SK-N-MC (cell line): ENCODE data around the gene ELMO1.

ENCODE experiments used
- DNase-seq: peaks from one replicate; pipeline ENCODE4 v3.0.0-alpha.2; 2011; ENCODE audit warnings: low read depth, low spot score
- H3K27ac ChIP-seq: fragments of 200-600 bp; sonication (generic); 2 replicates; pipeline ENCODE4 v1.5.1; 2016; ENCODE audit warnings: mixed run types
- H3K36me3 ChIP-seq: fragments of 200-600 bp; sonication (generic); 2 replicates; pipeline ENCODE4 v1.6.1; 2017; ENCODE audit warnings: antibody characterized with exemption, low read length, mixed read lengths; ENCODE audit not compliant: insufficient read depth
- H3K4me3 ChIP-seq: fragments of 200-600 bp; sonication (generic); 2 replicates; pipeline ENCODE4 v1.5.1; 2016
- H3K9ac ChIP-seq: fragments of 200-600 bp; sonication (generic); 2 replicates; pipeline ENCODE4 v1.8.0; 2017; ENCODE audit warnings: mixed run types, mixed read lengths; ENCODE audit not compliant: insufficient read length
- H3K9me3 ChIP-seq: fragments of 200-600 bp; sonication (generic); 2 replicates; pipeline ENCODE4 v1.6.1; 2017; ENCODE audit warnings: low read depth, mild to moderate bottlenecking, antibody characterized with exemption, low read length, moderate library complexity, mixed read lengths
- EZH2 ChIP-seq: fragments of 200-600 bp; sonication (generic); IDR thresholded peaks from one replicate; pipeline ENCODE4 v1.6.1; 2017; ENCODE audit warnings: antibody characterized with exemption
- FOXP2 ChIP-seq: optimal IDR thresholded peaks from 2 replicates; pipeline ENCODE3; 2011; ENCODE audit warnings: mild to moderate bottlenecking, moderate library complexity; ENCODE audit not compliant: insufficient read depth; ENCODE audit errors: extremely low read length, control extremely low read depth
- POLR2AphosphoS5 ChIP-seq: IDR thresholded peaks from 2 replicates; pipeline ENCODE4 v1.6.1; 2012; ENCODE audit warnings: mild to moderate bottlenecking, low read depth, low read length, borderline replicate concordance

ELMO1 gene

GRCh38 chr7:36961097-36961496 is 487.6 kb downstream of the ELMO1 start:
- DNase-seq = no peak
- no peak overlapping the region for H3K27ac ChIP-seq
- TF ChIP-seq POLR2AphosphoS5 (no peak), FOXP2 (no peak), EZH2 (no peak)

GRCh38 chr7:36960105-36960504 is 488.6 kb downstream of the ELMO1 start:
- H3K9ac ChIP-seq = no peak overlapping the region
- H3K27ac ChIP-seq = no peak overlapping the region
- no peaks in the 10 kb centered on the region for H3K36me3 ChIP-seq
- no peak overlapping the region for H3K4me3 ChIP-seq
- DNase-seq = no peak
- no peaks in the 10 kb centered on the region for H3K9me3 ChIP-seq
- TF ChIP-seq FOXP2 (no peak), EZH2 (no peak), POLR2AphosphoS5 (no peak)

More at GRCh38 chr7:36961097-36961496, 487.6 kb downstream of the ELMO1 start:
- no peak overlapping the region for H3K9ac ChIP-seq
- H3K4me3 ChIP-seq = no peak overlapping the region
- no peaks in the 10 kb centered on the region for H3K36me3 ChIP-seq
- no peaks in the 10 kb centered on the region for H3K9me3 ChIP-seq

- Histone ChIP-seq H3K36me3 (no peaks in the 10 kb centered on the region), H3K9ac (no peak overlapping the region), H3K9me3 (no peaks in the 10 kb centered on the region), H3K27ac (no peak overlapping the region), H3K4me3 (no peak overlapping the region)
- no peak for DNase-seq
- no peak for TF ChIP-seq FOXP2
- TF ChIP-seq POLR2AphosphoS5 = no peak
Observed at GRCh38 chr7:36958111-36958733, 490.4 kb downstream of the ELMO1 start.

GRCh38 chr7:36957620-36958019 is 491.0 kb downstream of the ELMO1 start:
- H3K27ac ChIP-seq = no peak overlapping the region
- H3K36me3 ChIP-seq = no peaks in the 10 kb centered on the region
- no peaks in the 10 kb centered on the region for H3K9me3 ChIP-seq
- no peak for DNase-seq
- no peak for TF ChIP-seq EZH2
- no peak overlapping the region for H3K4me3 ChIP-seq
- H3K9ac ChIP-seq = no peak overlapping the region

GRCh38 chr7:36956814-36957213 is 491.9 kb downstream of the ELMO1 start:
- no peaks in the 10 kb centered on the region for H3K9me3 ChIP-seq
- DNase-seq = no peak
- H3K9ac ChIP-seq = no peak overlapping the region
- no peak overlapping the region for H3K4me3 ChIP-seq
- TF ChIP-seq EZH2 (no peak), POLR2AphosphoS5 (no peak), FOXP2 (no peak)
- H3K27ac ChIP-seq = no peak overlapping the region
- H3K36me3 ChIP-seq = no peaks in the 10 kb centered on the region

- no peak for TF ChIP-seq EZH2
- TF ChIP-seq FOXP2 = no peak
- no peak for TF ChIP-seq POLR2AphosphoS5
- Histone ChIP-seq H3K9ac (no peak overlapping the region), H3K27ac (no peak overlapping the region), H3K36me3 (no peaks in the 10 kb centered on the region), H3K9me3 (no peaks in the 10 kb centered on the region), H3K4me3 (no peak overlapping the region)
- DNase-seq = no peak
Observed at GRCh38 chr7:36955456-36956129, 493.1 kb downstream of the ELMO1 start.

- TF ChIP-seq FOXP2 (no peak), EZH2 (no peak), POLR2AphosphoS5 (no peak)
- no peak overlapping the region for H3K9ac ChIP-seq
- no peaks in the 10 kb centered on the region for H3K9me3 ChIP-seq
- no peak for DNase-seq
- no peak overlapping the region for H3K27ac ChIP-seq
- H3K36me3 ChIP-seq = no peaks in the 10 kb centered on the region
- no peak overlapping the region for H3K4me3 ChIP-seq
Observed at GRCh38 chr7:36951257-36951697, 497.4 kb downstream of the ELMO1 start.

- Histone ChIP-seq H3K27ac (no peak overlapping the region), H3K36me3 (no peaks in the 10 kb centered on the region), H3K9ac (no peak overlapping the region), H3K4me3 (no peak overlapping the region), H3K9me3 (no peaks in the 10 kb centered on the region)
- TF ChIP-seq EZH2 = no peak
- no peak for TF ChIP-seq FOXP2
- TF ChIP-seq POLR2AphosphoS5 = no peak
- DNase-seq = no peak
Observed at GRCh38 chr7:36949711-36950600, 498.7 kb downstream of the ELMO1 start.
